ENCODE results near the gene C6. TPM values are rescaled to one million over a fixed set of nuclear protein-coding genes. Genes with fewer than 3 reads are reported as not detected.

The C6 gene
- total and polyA plus RNA-seq, 4 donors, result 125 to 916 (median 269) TPM

- TF ChIP-seq ATF3 (IDR thresholded peaks at IDR 0.05) (no peak), HNF4A (conservative IDR thresholded peaks at IDR 0.05) (no peak), RAD21 (IDR thresholded peaks at IDR 0.05) (no peak), JUND (IDR thresholded peaks at IDR 0.05) (no peak)
These were observed 55.9 kb downstream of the C6 start (continued) for GRCh38 chr5:41157272-41157894.

- Histone ChIP-seq H3K27ac (ENCODE audit: low read depth in 1 of 2, low read length in 2 of 2) (peak overlapping the region; percentile 5 to 26), H3K27me3 (ENCODE audit: control insufficient read depth in 4 of 4, insufficient read depth in 4 of 4, low read length in 3 of 4) (no peaks in the 10 kb centered on the region), H3K9ac (ENCODE audit: low read depth in 1 of 2, low read length in 2 of 2) (no peak overlapping the region), H3K36me3 (ENCODE audit: control insufficient read depth in 4 of 4, insufficient read depth in 3 of 4, low read depth in 1 of 4, low read length in 3 of 4) (peaks cover 3 to 75% (median 64%) of the 10 kb centered on the region in 4 donors), H3K4me3 (ENCODE audit: low read depth in 1 of 3, low read length in 3 of 3) (no peak overlapping the region), H3K4me1 (ENCODE audit: control insufficient read depth in 4 of 4, insufficient read depth in 4 of 4, low read length in 3 of 4) (peaks cover 4 to 27% (median 9%) of the 10 kb centered on the region in 4 donors), H3K9me3 (ENCODE audit: control insufficient read depth in 4 of 4, low read length in 3 of 4) (no peaks in the 10 kb centered on the region)
- TF ChIP-seq REST (IDR thresholded peaks at IDR 0.05), result no peak
- TF ChIP-seq RAD21 (IDR thresholded peaks at IDR 0.05), result peak in 1 of 2 donors; percentile 49
- no peak for TF ChIP-seq NR2F2 (IDR thresholded peaks at IDR 0.05)
- peak; percentile 42 for TF ChIP-seq ATF3 (IDR thresholded peaks at IDR 0.05)
- TF ChIP-seq ZBTB33 (IDR thresholded peaks at IDR 0.05), result no peak
- TF ChIP-seq HNF4G (IDR thresholded peaks at IDR 0.05), result no peak
- peak; percentile 58 for TF ChIP-seq FOXA2 (IDR thresholded peaks at IDR 0.05)
- TF ChIP-seq EGR1 (IDR thresholded peaks at IDR 0.05; ENCODE audit: low read depth in 2 of 2), result no peak
- no peak for TF ChIP-seq FOXA1 (IDR thresholded peaks at IDR 0.05)
- peak; percentile 71 for TF ChIP-seq MAX (IDR thresholded peaks at IDR 0.05)
- TF ChIP-seq RXRA (IDR thresholded peaks at IDR 0.05), result peak; percentile 32 to 57
- no peak for TF ChIP-seq YY1 (IDR thresholded peaks at IDR 0.05)
- TF ChIP-seq HNF4A (conservative IDR thresholded peaks at IDR 0.05), result peak; percentile 67 to 75
- TF ChIP-seq SP1 (IDR thresholded peaks at IDR 0.05), result peak; percentile 43
- no peak for TF ChIP-seq TAF1 (conservative IDR thresholded peaks at IDR 0.05)
- TF ChIP-seq CTCF (IDR thresholded peaks at IDR 0.05; ENCODE audit: low read depth, low read length, missing input control), result no peak
- TF ChIP-seq JUND (IDR thresholded peaks at IDR 0.05), result peak; percentile 91 to 94
- TF ChIP-seq GABPA (IDR thresholded peaks at IDR 0.05 in 1 of 2, conservative IDR thresholded peaks at IDR 0.05 in 1 of 2), result peak in 1 of 2 donors; percentile 16
- DNase-seq (ENCODE audit: low spot score), result no peak
These were observed 56.6 kb downstream of the C6 start for GRCh38 chr5:41156739-41157138.
